H9 (cell line): Measurements from ENCODE around the gene ARHGAP40. TPM values are rescaled to one million over a fixed set of nuclear protein-coding genes. Genes with fewer than 3 reads are reported as not detected.

Experiments
- DNase-seq: peaks from one replicate; pipeline ENCODE4 v3.0.0-alpha.2; 2017
- H2AFZ ChIP-seq: one replicate; pipeline ENCODE4 v1.6.1; 2013; ENCODE audit warnings: mild to moderate bottlenecking, low read length, control low read depth, moderate library complexity
- H2AK5ac ChIP-seq: 2 replicates; pipeline ENCODE4 v1.6.1; 2013; ENCODE audit warnings: low read length, control low read depth, mixed read lengths; ENCODE audit not compliant: insufficient read length
- H2BK120ac ChIP-seq: one replicate; pipeline ENCODE4 v1.6.1; 2013; ENCODE audit warnings: low read depth, mild to moderate bottlenecking, low read length, control low read depth, inconsistent platforms; ENCODE audit not compliant: poor library complexity, severe bottlenecking
- H2BK12ac ChIP-seq: 2 replicates; pipeline ENCODE4 v1.6.1; 2013; ENCODE audit warnings: low read length, control low read depth, mixed read lengths, low read depth; ENCODE audit not compliant: insufficient read length
- H2BK15ac ChIP-seq: 2 replicates; pipeline ENCODE4 v1.6.1; 2013; ENCODE audit warnings: low read depth, low read length, control low read depth
- H2BK20ac ChIP-seq: one replicate; pipeline ENCODE4 v1.6.1; 2013; ENCODE audit warnings: low read depth, mild to moderate bottlenecking, low read length, control low read depth, inconsistent platforms; ENCODE audit not compliant: poor library complexity, severe bottlenecking
- H2BK5ac ChIP-seq: 2 replicates; pipeline ENCODE4 v1.6.1; 2013; ENCODE audit warnings: low read length, control low read depth, mixed read lengths; ENCODE audit not compliant: insufficient read length
- H3K14ac ChIP-seq: 2 replicates; pipeline ENCODE4 v1.6.1; 2013; ENCODE audit warnings: low read length, control low read depth; ENCODE audit not compliant: insufficient read depth
- H3K18ac ChIP-seq: 2 replicates; pipeline ENCODE4 v1.6.1; 2013; ENCODE audit warnings: low read depth, mild to moderate bottlenecking, mixed read lengths, low read length, control low read depth; ENCODE audit not compliant: insufficient read length
- H3K23ac ChIP-seq: 2 replicates; pipeline ENCODE4 v1.6.1; 2013; ENCODE audit warnings: low read length, control low read depth, mixed read lengths, low read depth; ENCODE audit not compliant: insufficient read length
- H3K23me2 ChIP-seq: 2 replicates; pipeline ENCODE4 v1.6.1; 2013; ENCODE audit warnings: low read depth, mild to moderate bottlenecking, mixed read lengths, low read length, control low read depth; ENCODE audit not compliant: insufficient read length, poor library complexity, severe bottlenecking
- H3K27ac ChIP-seq: 2 replicates; pipeline ENCODE4 v1.5.1; 2013; ENCODE audit warnings: low read length, control low read depth, mixed read lengths, low read depth; ENCODE audit not compliant: insufficient read length
- H3K27me3 ChIP-seq: 2 replicates; pipeline ENCODE4 v1.6.1; 2013; ENCODE audit warnings: low read length, control low read depth, inconsistent platforms; ENCODE audit not compliant: insufficient read depth
- H3K4ac ChIP-seq: 2 replicates; pipeline ENCODE4 v1.6.1; 2013; ENCODE audit warnings: low read depth, mild to moderate bottlenecking, control low read depth, inconsistent platforms, low read length, moderate library complexity
- H3K4me1 ChIP-seq: 2 replicates; pipeline ENCODE4 v1.6.1; 2013; ENCODE audit warnings: low read length, control low read depth, inconsistent platforms; ENCODE audit not compliant: insufficient read depth
- H3K4me2 ChIP-seq: 2 replicates; pipeline ENCODE4 v1.6.1; 2013; ENCODE audit warnings: low read length, control low read depth, mixed read lengths; ENCODE audit not compliant: insufficient read length, insufficient read depth
- H3K56ac ChIP-seq: 2 replicates; pipeline ENCODE4 v1.6.1; 2013; ENCODE audit warnings: low read depth, mild to moderate bottlenecking, mixed read lengths, low read length, control low read depth; ENCODE audit not compliant: insufficient read length
- H3K79me1 ChIP-seq: 2 replicates; pipeline ENCODE4 v1.6.1; 2013; ENCODE audit warnings: low read depth, mild to moderate bottlenecking, moderate library complexity, low read length, control low read depth, inconsistent platforms; ENCODE audit not compliant: insufficient read depth, poor library complexity, severe bottlenecking
- H3K79me2 ChIP-seq: 2 replicates; pipeline ENCODE4 v1.6.1; 2013; ENCODE audit warnings: low read length, control low read depth, inconsistent platforms; ENCODE audit not compliant: insufficient read depth
- H3K9ac ChIP-seq: 2 replicates; pipeline ENCODE4 v1.6.1; 2013; ENCODE audit warnings: low read length, control low read depth, mixed read lengths; ENCODE audit not compliant: insufficient read length; ENCODE audit errors: extremely low read depth
- H3K9me3 ChIP-seq: one replicate; pipeline ENCODE4 v1.6.1; 2013; ENCODE audit warnings: low read depth, low read length, inconsistent platforms; ENCODE audit not compliant: control insufficient read depth
- H3T11ph ChIP-seq: one replicate; pipeline ENCODE4 v1.6.1; 2013; ENCODE audit warnings: mild to moderate bottlenecking, low read length, control low read depth, inconsistent platforms
- H4K20me1 ChIP-seq: one replicate; pipeline ENCODE4 v1.6.1; 2013; ENCODE audit not compliant: control insufficient read depth, insufficient read length, insufficient read depth
- H4K5ac ChIP-seq: 2 replicates; pipeline ENCODE4 v1.6.1; 2013; ENCODE audit warnings: low read depth, mild to moderate bottlenecking, mixed read lengths, low read length, control low read depth; ENCODE audit not compliant: insufficient read length
- H4K8ac ChIP-seq: replicated peaks from 2 replicates; pipeline ENCODE4 v1.6.1; 2013; ENCODE audit warnings: low read length, control low read depth, mixed read lengths, low read depth; ENCODE audit not compliant: insufficient read length
- H4K91ac ChIP-seq: 2 replicates; pipeline ENCODE4 v1.6.1; 2013; ENCODE audit warnings: low read depth, mild to moderate bottlenecking, moderate library complexity, mixed read lengths, low read length, control low read depth; ENCODE audit not compliant: insufficient read length
- H3K27ac Mint-ChIP-seq, 3 experiments: 2 replicates in 2 of 3; 3 replicates in 1 of 3; pipeline ENCODE4 v1.8.0; 2020 to 2021; ENCODE audit warnings: mixed read lengths in 3 of 3, mild to moderate bottlenecking in 1 of 3, moderate library complexity in 1 of 3
- H3K27me3 Mint-ChIP-seq: 2 replicates; pipeline ENCODE4 v1.8.0; 2021; ENCODE audit warnings: low read depth, mild to moderate bottlenecking, moderate library complexity, mixed read lengths
- H3K36me3 Mint-ChIP-seq, 3 experiments: 2 replicates in 2 of 3; 3 replicates in 1 of 3; pipeline ENCODE4 v1.8.0; 2020 to 2021; ENCODE audit warnings: low read depth in 3 of 3, mixed read lengths in 3 of 3; ENCODE audit not compliant: insufficient read depth in 1 of 3
- H3K4me1 Mint-ChIP-seq, 2 experiments: 2 replicates each; pipeline ENCODE4 v1.8.0; 2020; ENCODE audit warnings: mixed read lengths in 2 of 2
- H3K4me3 Mint-ChIP-seq, 2 experiments: 2 replicates in 1 of 2; 3 replicates in 1 of 2; pipeline ENCODE4 v1.8.0; 2020 to 2021; ENCODE audit warnings: mild to moderate bottlenecking in 2 of 2, mixed read lengths in 2 of 2, moderate library complexity in 1 of 2
- H3K9me3 Mint-ChIP-seq, 2 experiments: 2 replicates in 1 of 2; 3 replicates in 1 of 2; pipeline ENCODE4 v1.8.0; 2020; ENCODE audit warnings: mild to moderate bottlenecking in 2 of 2, mixed read lengths in 2 of 2, moderate library complexity in 1 of 2
- total RNA-seq: library from RNA; stranded (reverse); gene quantifications from 2 replicates; pipeline ENCODE4 v1.2.1, GENCODE V29; 2021
- TF ChIP-seq, protein P1 (sequence below): fragments of 200-600 bp; sonication (generic); conservative IDR thresholded peaks from 3 replicates; pipeline ENCODE4 v1.8.0; 2021; ENCODE audit warnings: antibody characterized with exemption, mild to moderate bottlenecking

The ARHGAP40 gene
- total RNA-seq, 1 experiment from 2014 or later: 0.17 TPM

GRCh38 chr20:38669688-38670087 lies 68.1 kb downstream of the ARHGAP40 start:
- H3K4ac ChIP-seq: no peak overlapping the region
- no peaks in the 10 kb centered on the region for H3K79me2 ChIP-seq
- H2AK5ac ChIP-seq: no peak overlapping the region
- H2AFZ ChIP-seq: no peak overlapping the region
- no peak overlapping the region for H3K9ac ChIP-seq
- H3K23me2 ChIP-seq: peaks cover 8% of the 10 kb centered on the region
- no peak overlapping the region for H2BK120ac ChIP-seq
- no peak overlapping the region for H3K18ac ChIP-seq
- H3K27me3 ChIP-seq: no peaks in the 10 kb centered on the region; the same call in 1 of the 2 replicates
- H3K79me1 ChIP-seq: no peaks in the 10 kb centered on the region
- H3K23ac ChIP-seq: no peak overlapping the region
- no peaks in the 10 kb centered on the region for H4K20me1 ChIP-seq
- no peak overlapping the region for H4K91ac ChIP-seq
- no peak overlapping the region for H2BK12ac ChIP-seq
- H3K27ac ChIP-seq: no peak overlapping the region
- Mint-ChIP-seq H3K4me3 (no peak overlapping the region), H3K36me3 (no peaks in the 10 kb centered on the region; a peak in 1 of 7 replicates), H3K27ac (peak overlapping the region in 1 of 3 experiments; percentile 37; a peak in 1 of 7 replicates), H3K9me3 (peaks cover 0 to 3% of the 10 kb centered on the region in 2 experiments; a peak in 1 of 5 replicates), H3K4me1 (peaks cover 17 to 38% of the 10 kb centered on the region in 2 experiments), H3K27me3 (peaks cover 72% of the 10 kb centered on the region)
- H3T11ph ChIP-seq: no peak overlapping the region
- H3K4me2 ChIP-seq: no peak overlapping the region
- H2BK20ac ChIP-seq: no peak overlapping the region
- no peak overlapping the region for H3K56ac ChIP-seq
- no peak overlapping the region for H2BK15ac ChIP-seq
- no peak for DNase-seq
- H2BK5ac ChIP-seq: no peak overlapping the region
- TF ChIP-seq, protein P1, sequence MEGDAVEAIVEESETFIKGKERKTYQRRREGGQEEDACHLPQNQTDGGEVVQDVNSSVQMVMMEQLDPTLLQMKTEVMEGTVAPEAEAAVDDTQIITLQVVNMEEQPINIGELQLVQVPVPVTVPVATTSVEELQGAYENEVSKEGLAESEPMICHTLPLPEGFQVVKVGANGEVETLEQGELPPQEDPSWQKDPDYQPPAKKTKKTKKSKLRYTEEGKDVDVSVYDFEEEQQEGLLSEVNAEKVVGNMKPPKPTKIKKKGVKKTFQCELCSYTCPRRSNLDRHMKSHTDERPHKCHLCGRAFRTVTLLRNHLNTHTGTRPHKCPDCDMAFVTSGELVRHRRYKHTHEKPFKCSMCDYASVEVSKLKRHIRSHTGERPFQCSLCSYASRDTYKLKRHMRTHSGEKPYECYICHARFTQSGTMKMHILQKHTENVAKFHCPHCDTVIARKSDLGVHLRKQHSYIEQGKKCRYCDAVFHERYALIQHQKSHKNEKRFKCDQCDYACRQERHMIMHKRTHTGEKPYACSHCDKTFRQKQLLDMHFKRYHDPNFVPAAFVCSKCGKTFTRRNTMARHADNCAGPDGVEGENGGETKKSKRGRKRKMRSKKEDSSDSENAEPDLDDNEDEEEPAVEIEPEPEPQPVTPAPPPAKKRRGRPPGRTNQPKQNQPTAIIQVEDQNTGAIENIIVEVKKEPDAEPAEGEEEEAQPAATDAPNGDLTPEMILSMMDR: no peak
- no peak overlapping the region for H4K5ac ChIP-seq
- peaks cover 4% of the 10 kb centered on the region; the same call in 1 of the 2 replicates for H3K4me1 ChIP-seq
- no peak overlapping the region for H3K14ac ChIP-seq
- no peak overlapping the region for H4K8ac ChIP-seq
- H3K9me3 ChIP-seq: no peaks in the 10 kb centered on the region
